K562 (cell line): ENCODE measurements around the gene RAP2B. TPM values are rescaled to one million over a fixed set of nuclear protein-coding genes. Genes with fewer than 3 reads are reported as not detected.

ENCODE experiments used
- CEBPB ChIP-seq: fragments of 450-650 bp; IDR thresholded peaks from 2 replicates; pipeline ENCODE4 v1.6.1; 2016; ENCODE audit warnings: missing genetic modification characterization, missing compliant biosample characterization
- HNRNPL ChIP-seq: fragments of 200-400 bp; formaldehyde crosslinking; IDR thresholded peaks from 2 replicates; pipeline ENCODE4 v1.6.1; 2017; ENCODE audit warnings: low read depth, mild to moderate bottlenecking, low read length
- MEIS2 ChIP-seq: fragments of 450-650 bp; IDR thresholded peaks from 2 replicates; pipeline ENCODE4 v1.6.1; 2014; ENCODE audit warnings: mild to moderate bottlenecking; ENCODE audit not compliant: partially characterized antibody
- MTA3 ChIP-seq: fragments of 450-650 bp; formaldehyde crosslinking; IDR thresholded peaks from 2 replicates; pipeline ENCODE4 v1.6.1; 2017; ENCODE audit warnings: mild to moderate bottlenecking, borderline replicate concordance
- NFIC ChIP-seq: fragments of 450-650 bp; IDR thresholded peaks from 2 replicates; pipeline ENCODE4 v1.6.1; 2017; ENCODE audit warnings: mild to moderate bottlenecking, inconsistent platforms
- NR4A1 ChIP-seq, 2 experiments: fragments of 250-450 bp in 1 of 2; fragments of 450-650 bp in 1 of 2; sonication (Bioruptor Pico) in 1 of 2; IDR thresholded peaks; 2 replicates each; pipeline versions ENCODE4 v1.4.0 to v1.6.1; 2016 to 2020; ENCODE audit warnings: mild to moderate bottlenecking in 2 of 2, missing compliant biosample characterization in 1 of 2, missing genetic modification characterization in 1 of 2, moderate library complexity in 1 of 2
- PCBP1 ChIP-seq: fragments of 200-400 bp; formaldehyde crosslinking; IDR thresholded peaks from 2 replicates; pipeline ENCODE4 v1.6.1; 2018; ENCODE audit warnings: mild to moderate bottlenecking, low read depth, low read length; ENCODE audit not compliant: poor library complexity, severe bottlenecking
- TCF7 ChIP-seq: sonication (generic); IDR thresholded peaks from 2 replicates; pipeline ENCODE4 v1.6.1; 2016; ENCODE audit warnings: antibody characterized with exemption, borderline replicate concordance
- polyA plus RNA-seq, 8 experiments: library from polyadenylated mRNA; depleted of rRNA in 4 of 8; stranded (reverse) in 5 of 8; unstranded in 3 of 8; fragments of >200 nt; fragmentation: Nextera tagmentation in 2 of 8; fragmentation: Illumina TruSeq in 1 of 8; extraction: Ambion mirVana in 2 of 8; extraction: Trizol in 1 of 8; gene quantifications; 2 replicates each; pipeline versions ENCODE4 v1.2.1 to v1.2.3, GENCODE V29; 2011 to 2014; ENCODE audit warnings: inconsistent platforms in 1 of 8, missing spikeins in 1 of 8
- total RNA-seq, 7 experiments: library from RNA; depleted of rRNA in 6 of 7; stranded (reverse); fragments of >200 nt in 6 of 7; fragmentation: Illumina TruSeq in 2 of 7; extraction: Trizol in 2 of 7; gene quantifications; 2 replicates each; pipeline versions ENCODE4 v1.2.1 to v1.2.3, GENCODE V29; 2011 to 2021; ENCODE audit warnings: low replicate concordance in 1 of 7
- TF ChIP-seq, protein P1 (sequence below): sonication (generic); formaldehyde crosslinking; IDR thresholded peaks from 2 replicates; pipeline ENCODE4 v1.8.0; 2022; ENCODE audit warnings: mild to moderate bottlenecking, missing genetic modification reagents
- TF ChIP-seq, protein P2 (sequence below): sonication (generic); formaldehyde crosslinking; IDR thresholded peaks from 2 replicates; pipeline ENCODE4 v1.9.0; 2022; ENCODE audit warnings: mild to moderate bottlenecking, missing genetic modification reagents
- TF ChIP-seq, protein P3 (sequence below): fragments of 450-650 bp; formaldehyde crosslinking; IDR thresholded peaks from 2 replicates; pipeline ENCODE4 v1.4.0; 2020; ENCODE audit warnings: mild to moderate bottlenecking, moderate library complexity
- TF ChIP-seq, protein P4 (sequence below): fragments of 250-450 bp; sonication (Bioruptor Pico); IDR thresholded peaks from 2 replicates; pipeline ENCODE4 v1.4.0; 2020

RAP2B gene
- total and polyA plus RNA-seq, 9 of the 15 experiments (the other 6 are each of a cell fraction or from before 2014, with no cell fraction given): 9.4 to 31.2 (median 15.8) TPM

DNA sequence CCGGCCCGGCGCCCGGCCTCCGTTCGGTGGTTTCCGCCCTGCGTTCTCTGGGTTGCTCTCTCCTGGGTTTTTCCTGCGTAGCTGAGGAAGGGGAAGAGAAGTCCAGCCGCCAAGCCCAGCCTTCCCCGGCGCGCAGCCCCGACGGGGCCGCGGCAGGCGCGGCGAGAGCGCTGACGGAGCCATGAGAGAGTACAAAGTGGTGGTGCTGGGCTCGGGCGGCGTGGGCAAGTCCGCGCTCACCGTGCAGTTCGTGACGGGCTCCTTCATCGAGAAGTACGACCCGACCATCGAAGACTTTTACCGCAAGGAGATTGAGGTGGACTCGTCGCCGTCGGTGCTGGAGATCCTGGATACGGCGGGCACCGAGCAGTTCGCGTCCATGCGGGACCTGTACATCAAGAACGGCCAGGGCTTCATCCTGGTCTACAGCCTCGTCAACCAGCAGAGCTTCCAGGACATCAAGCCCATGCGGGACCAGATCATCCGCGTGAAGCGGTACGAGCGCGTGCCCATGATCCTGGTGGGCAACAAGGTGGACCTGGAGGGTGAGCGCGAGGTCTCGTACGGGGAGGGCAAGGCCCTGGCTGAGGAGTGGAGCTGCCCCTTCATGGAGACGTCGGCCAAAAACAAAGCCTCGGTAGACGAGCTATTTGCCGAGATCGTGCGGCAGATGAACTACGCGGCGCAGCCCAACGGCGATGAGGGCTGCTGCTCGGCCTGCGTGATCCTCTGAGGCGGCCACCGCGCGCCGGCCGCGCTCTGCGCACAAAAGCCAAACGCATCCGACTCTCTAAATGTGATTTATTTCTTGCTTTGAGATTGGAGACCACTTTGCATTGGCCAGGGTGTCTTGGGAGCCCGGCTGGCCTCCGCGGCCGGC is 727 bp downstream of the RAP2B start (continued):
- TF ChIP-seq, protein P1, sequence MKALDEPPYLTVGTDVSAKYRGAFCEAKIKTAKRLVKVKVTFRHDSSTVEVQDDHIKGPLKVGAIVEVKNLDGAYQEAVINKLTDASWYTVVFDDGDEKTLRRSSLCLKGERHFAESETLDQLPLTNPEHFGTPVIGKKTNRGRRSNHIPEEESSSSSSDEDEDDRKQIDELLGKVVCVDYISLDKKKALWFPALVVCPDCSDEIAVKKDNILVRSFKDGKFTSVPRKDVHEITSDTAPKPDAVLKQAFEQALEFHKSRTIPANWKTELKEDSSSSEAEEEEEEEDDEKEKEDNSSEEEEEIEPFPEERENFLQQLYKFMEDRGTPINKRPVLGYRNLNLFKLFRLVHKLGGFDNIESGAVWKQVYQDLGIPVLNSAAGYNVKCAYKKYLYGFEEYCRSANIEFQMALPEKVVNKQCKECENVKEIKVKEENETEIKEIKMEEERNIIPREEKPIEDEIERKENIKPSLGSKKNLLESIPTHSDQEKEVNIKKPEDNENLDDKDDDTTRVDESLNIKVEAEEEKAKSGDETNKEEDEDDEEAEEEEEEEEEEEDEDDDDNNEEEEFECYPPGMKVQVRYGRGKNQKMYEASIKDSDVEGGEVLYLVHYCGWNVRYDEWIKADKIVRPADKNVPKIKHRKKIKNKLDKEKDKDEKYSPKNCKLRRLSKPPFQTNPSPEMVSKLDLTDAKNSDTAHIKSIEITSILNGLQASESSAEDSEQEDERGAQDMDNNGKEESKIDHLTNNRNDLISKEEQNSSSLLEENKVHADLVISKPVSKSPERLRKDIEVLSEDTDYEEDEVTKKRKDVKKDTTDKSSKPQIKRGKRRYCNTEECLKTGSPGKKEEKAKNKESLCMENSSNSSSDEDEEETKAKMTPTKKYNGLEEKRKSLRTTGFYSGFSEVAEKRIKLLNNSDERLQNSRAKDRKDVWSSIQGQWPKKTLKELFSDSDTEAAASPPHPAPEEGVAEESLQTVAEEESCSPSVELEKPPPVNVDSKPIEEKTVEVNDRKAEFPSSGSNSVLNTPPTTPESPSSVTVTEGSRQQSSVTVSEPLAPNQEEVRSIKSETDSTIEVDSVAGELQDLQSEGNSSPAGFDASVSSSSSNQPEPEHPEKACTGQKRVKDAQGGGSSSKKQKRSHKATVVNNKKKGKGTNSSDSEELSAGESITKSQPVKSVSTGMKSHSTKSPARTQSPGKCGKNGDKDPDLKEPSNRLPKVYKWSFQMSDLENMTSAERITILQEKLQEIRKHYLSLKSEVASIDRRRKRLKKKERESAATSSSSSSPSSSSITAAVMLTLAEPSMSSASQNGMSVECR (CRISPR knock-in tag): peak; percentile 83
- no peak for TF ChIP-seq NR4A1 (CRISPR knock-in tag; IDR thresholded peaks at IDR 0.05)
- TF ChIP-seq NR4A1 (tag; IDR thresholded peaks at IDR 0.05): 0 out of 2 replicates have a peak, but pooled peaks have one; percentile 3
- TF ChIP-seq MEIS2: peak; percentile 4
- TF ChIP-seq CEBPB (tag): no peak
- TF ChIP-seq NFIC: peak; percentile 39
- TF ChIP-seq TCF7: 0 out of 2 replicates have a peak, but pooled peaks have one; percentile 42
- TF ChIP-seq, protein P2, sequence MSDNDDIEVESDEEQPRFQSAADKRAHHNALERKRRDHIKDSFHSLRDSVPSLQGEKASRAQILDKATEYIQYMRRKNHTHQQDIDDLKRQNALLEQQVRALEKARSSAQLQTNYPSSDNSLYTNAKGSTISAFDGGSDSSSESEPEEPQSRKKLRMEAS (CRISPR knock-in tag): 0 out of 2 replicates have a peak, but pooled peaks have one; percentile 54
- TF ChIP-seq MTA3: peak; percentile 76
- TF ChIP-seq, protein P3, sequence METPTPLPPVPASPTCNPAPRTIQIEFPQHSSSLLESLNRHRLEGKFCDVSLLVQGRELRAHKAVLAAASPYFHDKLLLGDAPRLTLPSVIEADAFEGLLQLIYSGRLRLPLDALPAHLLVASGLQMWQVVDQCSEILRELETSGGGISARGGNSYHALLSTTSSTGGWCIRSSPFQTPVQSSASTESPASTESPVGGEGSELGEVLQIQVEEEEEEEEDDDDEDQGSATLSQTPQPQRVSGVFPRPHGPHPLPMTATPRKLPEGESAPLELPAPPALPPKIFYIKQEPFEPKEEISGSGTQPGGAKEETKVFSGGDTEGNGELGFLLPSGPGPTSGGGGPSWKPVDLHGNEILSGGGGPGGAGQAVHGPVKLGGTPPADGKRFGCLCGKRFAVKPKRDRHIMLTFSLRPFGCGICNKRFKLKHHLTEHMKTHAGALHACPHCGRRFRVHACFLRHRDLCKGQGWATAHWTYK (CRISPR knock-in tag): 0 out of 2 replicates have a peak, but pooled peaks have one; percentile 10
- TF ChIP-seq PCBP1: peak; percentile 30
- peak; percentile 41; the same call in 1 of the 2 replicates for TF ChIP-seq HNRNPL
- TF ChIP-seq, protein P4, sequence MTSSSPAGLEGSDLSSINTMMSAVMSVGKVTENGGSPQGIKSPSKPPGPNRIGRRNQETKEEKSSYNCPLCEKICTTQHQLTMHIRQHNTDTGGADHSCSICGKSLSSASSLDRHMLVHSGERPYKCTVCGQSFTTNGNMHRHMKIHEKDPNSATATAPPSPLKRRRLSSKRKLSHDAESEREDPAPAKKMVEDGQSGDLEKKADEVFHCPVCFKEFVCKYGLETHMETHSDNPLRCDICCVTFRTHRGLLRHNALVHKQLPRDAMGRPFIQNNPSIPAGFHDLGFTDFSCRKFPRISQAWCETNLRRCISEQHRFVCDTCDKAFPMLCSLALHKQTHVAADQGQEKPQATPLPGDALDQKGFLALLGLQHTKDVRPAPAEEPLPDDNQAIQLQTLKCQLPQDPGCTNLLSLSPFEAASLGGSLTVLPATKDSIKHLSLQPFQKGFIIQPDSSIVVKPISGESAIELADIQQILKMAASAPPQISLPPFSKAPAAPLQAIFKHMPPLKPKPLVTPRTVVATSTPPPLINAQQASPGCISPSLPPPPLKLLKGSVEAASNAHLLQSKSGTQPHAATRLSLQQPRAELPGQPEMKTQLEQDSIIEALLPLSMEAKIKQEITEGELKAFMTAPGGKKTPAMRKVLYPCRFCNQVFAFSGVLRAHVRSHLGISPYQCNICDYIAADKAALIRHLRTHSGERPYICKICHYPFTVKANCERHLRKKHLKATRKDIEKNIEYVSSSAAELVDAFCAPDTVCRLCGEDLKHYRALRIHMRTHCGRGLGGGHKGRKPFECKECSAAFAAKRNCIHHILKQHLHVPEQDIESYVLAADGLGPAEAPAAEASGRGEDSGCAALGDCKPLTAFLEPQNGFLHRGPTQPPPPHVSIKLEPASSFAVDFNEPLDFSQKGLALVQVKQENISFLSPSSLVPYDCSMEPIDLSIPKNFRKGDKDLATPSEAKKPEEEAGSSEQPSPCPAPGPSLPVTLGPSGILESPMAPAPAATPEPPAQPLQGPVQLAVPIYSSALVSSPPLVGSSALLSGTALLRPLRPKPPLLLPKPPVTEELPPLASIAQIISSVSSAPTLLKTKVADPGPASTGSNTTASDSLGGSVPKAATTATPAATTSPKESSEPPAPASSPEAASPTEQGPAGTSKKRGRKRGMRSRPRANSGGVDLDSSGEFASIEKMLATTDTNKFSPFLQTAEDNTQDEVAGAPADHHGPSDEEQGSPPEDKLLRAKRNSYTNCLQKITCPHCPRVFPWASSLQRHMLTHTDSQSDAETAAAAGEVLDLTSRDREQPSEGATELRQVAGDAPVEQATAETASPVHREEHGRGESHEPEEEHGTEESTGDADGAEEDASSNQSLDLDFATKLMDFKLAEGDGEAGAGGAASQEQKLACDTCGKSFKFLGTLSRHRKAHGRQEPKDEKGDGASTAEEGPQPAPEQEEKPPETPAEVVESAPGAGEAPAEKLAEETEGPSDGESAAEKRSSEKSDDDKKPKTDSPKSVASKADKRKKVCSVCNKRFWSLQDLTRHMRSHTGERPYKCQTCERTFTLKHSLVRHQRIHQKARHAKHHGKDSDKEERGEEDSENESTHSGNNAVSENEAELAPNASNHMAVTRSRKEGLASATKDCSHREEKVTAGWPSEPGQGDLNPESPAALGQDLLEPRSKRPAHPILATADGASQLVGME (CRISPR knock-in tag): 0 out of 2 replicates have a peak, but pooled peaks have one; percentile 36
